ENCODE measurements around the gene MCRS1.

The MCRS1 gene

DNA sequence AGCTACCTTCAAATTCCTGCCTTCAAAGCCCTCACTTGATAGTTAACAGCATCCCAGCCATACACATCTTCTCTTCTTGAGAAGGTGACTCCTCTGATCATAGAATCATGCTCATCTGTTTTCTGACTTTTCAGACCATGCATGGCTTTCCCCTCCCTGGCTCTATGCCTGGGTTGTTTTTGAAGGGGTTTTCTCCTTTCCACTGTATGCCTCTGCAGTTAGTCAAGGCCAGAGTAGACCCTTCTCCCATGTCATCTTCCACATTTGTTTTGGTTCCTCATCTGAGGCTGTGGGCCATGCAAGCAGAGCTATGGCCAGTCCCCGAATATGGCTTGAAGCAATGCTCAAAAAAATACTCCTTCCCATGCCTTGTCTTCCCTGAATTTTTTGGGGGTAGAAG, 14.3 kb upstream of the MCRS1 start:
- no peak overlapping the region for H3K4me3 ChIP-seq (ENCODE audit: low read length)
- TF ChIP-seq, protein P1, sequence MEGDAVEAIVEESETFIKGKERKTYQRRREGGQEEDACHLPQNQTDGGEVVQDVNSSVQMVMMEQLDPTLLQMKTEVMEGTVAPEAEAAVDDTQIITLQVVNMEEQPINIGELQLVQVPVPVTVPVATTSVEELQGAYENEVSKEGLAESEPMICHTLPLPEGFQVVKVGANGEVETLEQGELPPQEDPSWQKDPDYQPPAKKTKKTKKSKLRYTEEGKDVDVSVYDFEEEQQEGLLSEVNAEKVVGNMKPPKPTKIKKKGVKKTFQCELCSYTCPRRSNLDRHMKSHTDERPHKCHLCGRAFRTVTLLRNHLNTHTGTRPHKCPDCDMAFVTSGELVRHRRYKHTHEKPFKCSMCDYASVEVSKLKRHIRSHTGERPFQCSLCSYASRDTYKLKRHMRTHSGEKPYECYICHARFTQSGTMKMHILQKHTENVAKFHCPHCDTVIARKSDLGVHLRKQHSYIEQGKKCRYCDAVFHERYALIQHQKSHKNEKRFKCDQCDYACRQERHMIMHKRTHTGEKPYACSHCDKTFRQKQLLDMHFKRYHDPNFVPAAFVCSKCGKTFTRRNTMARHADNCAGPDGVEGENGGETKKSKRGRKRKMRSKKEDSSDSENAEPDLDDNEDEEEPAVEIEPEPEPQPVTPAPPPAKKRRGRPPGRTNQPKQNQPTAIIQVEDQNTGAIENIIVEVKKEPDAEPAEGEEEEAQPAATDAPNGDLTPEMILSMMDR (conservative IDR thresholded peaks at IDR 0.05; ENCODE audit: low read length) = no peak
- DNase-seq (ENCODE audit: low read depth) = no peak

DNA sequence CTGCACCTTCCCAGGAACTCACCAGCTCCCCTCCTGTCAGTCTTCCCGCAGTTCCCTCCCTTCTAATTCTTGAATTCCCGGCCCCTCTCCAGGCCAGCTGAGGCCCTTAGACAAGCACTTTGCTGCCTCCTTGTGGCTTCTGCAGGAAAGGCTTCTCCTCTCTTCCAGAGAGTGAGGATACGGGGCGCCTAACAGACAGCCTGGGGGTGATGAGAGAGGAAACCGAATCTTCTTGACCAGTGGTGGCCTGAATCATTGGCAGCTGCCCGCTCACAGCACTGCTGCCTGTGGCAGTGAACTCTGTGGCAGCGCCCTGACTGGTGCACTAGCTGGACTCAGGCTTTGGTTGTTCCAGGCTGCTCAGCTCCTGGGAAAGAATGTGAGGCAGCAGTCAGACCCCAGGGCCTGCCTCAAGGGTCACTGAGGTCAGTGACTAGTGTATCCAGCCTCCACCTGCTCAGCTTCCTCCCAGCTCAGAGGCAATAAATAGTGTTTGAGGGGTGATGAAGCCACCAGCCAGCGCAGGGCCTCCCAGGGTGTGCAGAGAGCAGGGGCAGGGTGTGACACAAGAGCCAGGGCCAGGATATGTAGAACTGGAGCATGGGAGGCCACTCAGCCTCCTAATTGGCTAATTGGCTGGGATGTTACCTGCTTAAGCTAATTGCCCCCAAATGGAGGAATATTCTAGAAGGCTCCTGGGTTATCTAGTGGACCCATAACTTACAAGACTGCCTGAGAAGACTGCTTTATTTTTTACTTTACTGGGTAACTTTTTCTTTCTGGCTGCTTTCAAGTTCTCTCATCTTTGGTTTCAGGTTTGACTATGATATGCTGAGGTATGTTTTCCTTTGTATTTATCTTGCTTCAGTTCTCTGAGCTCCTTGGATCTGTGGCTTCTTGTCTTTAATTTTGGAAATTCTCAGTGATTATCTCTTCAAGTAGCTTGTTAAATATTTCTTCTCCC, 12.9 kb upstream of the MCRS1 start:
- DNase-seq (ENCODE audit: low read depth) = peak; percentile 64
- TF ChIP-seq, protein P1 (conservative IDR thresholded peaks at IDR 0.05; ENCODE audit: low read length) = peak; percentile 88
- no peak overlapping the region for H3K4me3 ChIP-seq (ENCODE audit: low read length)

DNA sequence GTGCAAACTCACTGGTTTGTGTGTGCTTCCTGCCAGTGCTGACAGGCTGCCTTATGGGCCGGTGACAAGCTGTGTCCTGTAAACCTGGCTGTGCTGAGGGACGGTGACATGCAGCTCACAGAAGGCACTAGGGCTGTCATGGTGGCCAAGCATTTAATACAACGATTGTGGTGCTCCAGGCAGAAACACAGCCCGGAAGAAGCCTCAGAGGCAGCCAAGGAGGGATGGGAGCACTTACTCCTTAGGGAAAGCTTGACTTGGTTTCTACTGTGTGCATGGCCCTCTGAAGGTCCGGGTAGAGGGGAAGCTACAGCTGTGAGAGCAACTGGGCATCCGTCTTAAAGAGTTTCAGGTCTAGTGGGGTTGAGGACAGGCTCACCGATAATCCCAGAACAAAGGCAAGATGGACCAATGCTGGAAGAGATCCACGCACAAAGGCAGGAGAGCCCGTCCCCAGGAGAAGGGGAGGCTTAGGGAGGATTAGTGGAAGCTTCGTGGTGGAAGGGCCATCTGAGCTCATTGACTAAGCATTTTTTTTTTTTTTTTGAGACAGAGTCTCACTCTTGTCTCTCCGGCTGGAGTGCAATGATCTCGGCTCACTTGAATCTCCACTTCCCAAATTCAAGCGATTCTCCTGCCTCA, 10.7 kb upstream of the MCRS1 start:
- TF ChIP-seq, protein P1 (conservative IDR thresholded peaks at IDR 0.05; ENCODE audit: low read length) = no peak
- no peak for DNase-seq (ENCODE audit: low read depth)

GRCh38 chr12:49577589-49578315, 9.8 kb upstream of the MCRS1 start:
- DNase-seq (ENCODE audit: low read depth) = no peak
- TF ChIP-seq, protein P1 (conservative IDR thresholded peaks at IDR 0.05; ENCODE audit: low read length) = no peak
- no peak overlapping the region for H3K4me3 ChIP-seq (ENCODE audit: low read length)

More for the DNA sequence above, 10.7 kb upstream of the MCRS1 start:
- no peak overlapping the region for H3K4me3 ChIP-seq (ENCODE audit: low read length)

- TF ChIP-seq, protein P1 (conservative IDR thresholded peaks at IDR 0.05; ENCODE audit: low read length) = no peak
- no peak for DNase-seq (ENCODE audit: low read depth)
Measured at GRCh38 chr12:49568442-49569162, 660 bp upstream of the MCRS1 start.

DNA sequence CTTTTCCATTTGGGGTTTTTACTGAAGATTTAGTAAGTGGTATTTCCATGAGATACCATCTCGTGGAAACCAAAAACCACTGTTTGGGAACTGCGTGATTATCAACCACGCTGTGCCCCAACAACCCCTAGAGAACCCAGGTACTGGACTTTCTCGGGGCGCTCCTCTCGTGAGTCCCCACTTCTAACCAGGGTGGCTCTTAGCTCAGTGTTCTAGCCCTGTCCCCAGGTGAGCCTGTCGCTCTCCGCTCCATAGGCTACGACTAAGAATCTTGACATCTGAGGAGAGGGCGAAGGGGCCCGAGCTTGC, 686 bp downstream of the MCRS1 start:
- no peak for DNase-seq (ENCODE audit: low read depth)
- peak overlapping the region; percentile 100 for H3K4me3 ChIP-seq (ENCODE audit: low read length)
- TF ChIP-seq, protein P1 (conservative IDR thresholded peaks at IDR 0.05; ENCODE audit: low read length) = no peak

More at GRCh38 chr12:49568442-49569162, 660 bp upstream of the MCRS1 start:
- H3K4me3 ChIP-seq (ENCODE audit: low read length) = peak overlapping the region; percentile 100

Measured in AG10803 (cell line).